ENCODE measurements around the gene FLT1. TPM values are rescaled to one million over a fixed set of nuclear protein-coding genes. Genes with fewer than 3 reads are reported as not detected.

Gene FLT1
- total RNA-seq, 6 experiments from 2014 or later = 80.5 to 118 (median 91.0) TPM

DNA sequence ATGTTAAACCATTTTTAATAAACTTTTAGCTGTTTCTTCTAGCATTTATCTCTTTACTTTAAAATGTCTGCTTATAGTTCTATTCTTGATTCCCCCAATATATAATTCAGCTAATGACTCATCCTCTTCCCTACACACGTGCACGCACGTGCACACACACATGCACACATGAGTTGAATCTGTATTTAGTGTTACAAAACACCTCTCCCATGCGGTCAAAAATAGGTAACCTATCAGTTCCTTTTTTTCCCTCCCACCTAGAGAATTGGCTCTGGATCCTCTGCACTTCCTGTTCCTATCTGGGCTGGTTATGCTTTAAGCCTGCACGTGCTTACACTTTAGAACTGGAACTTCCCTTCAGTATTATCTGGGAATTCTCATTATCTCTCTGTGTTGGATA is 212.5 kb downstream of the FLT1 start:
- H3K9me3 Mint-ChIP-seq = no peaks in the 10 kb centered on the region
- peaks cover 38% of the 10 kb centered on the region for H3K36me3 Mint-ChIP-seq (ENCODE audit: low read depth)
- H3K27me3 Mint-ChIP-seq (ENCODE audit: insufficient read depth) = no peaks in the 10 kb centered on the region
- peaks cover 9% of the 10 kb centered on the region; the same call in 1 of the 2 replicates for H3K4me1 Mint-ChIP-seq (ENCODE audit: low read depth)
- H3K27ac Mint-ChIP-seq = no peak overlapping the region
- TF ChIP-seq, protein P1, sequence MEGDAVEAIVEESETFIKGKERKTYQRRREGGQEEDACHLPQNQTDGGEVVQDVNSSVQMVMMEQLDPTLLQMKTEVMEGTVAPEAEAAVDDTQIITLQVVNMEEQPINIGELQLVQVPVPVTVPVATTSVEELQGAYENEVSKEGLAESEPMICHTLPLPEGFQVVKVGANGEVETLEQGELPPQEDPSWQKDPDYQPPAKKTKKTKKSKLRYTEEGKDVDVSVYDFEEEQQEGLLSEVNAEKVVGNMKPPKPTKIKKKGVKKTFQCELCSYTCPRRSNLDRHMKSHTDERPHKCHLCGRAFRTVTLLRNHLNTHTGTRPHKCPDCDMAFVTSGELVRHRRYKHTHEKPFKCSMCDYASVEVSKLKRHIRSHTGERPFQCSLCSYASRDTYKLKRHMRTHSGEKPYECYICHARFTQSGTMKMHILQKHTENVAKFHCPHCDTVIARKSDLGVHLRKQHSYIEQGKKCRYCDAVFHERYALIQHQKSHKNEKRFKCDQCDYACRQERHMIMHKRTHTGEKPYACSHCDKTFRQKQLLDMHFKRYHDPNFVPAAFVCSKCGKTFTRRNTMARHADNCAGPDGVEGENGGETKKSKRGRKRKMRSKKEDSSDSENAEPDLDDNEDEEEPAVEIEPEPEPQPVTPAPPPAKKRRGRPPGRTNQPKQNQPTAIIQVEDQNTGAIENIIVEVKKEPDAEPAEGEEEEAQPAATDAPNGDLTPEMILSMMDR (IDR thresholded peaks at IDR 0.05) = no peak
- no peak overlapping the region for H3K4me3 Mint-ChIP-seq
- no peak for DNase-seq

DNA sequence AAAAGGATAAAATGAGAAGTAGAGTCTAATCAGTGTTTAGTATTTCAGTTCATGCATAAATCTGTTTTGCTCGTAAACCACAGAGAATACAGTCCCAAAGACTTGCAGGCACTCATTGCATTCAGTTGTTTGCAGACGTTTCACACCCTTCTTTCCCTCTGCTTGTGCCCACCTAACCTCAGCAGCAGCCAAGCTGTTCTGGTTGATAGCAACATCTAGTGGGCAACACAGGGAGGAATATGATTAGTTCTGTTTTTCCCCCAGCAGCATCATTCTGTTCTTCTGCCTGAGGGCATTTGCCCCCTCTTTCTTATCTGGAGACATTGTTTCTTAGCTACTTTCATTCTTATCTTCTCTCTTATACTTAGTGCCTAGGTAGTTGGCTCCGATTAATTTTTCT is 221.0 kb downstream of the FLT1 start:
- peaks cover 2% of the 10 kb centered on the region; the same call in 1 of the 2 replicates for H3K27me3 Mint-ChIP-seq (ENCODE audit: insufficient read depth)
- TF ChIP-seq, protein P1 (IDR thresholded peaks at IDR 0.05) = no peak
- H3K4me1 Mint-ChIP-seq (ENCODE audit: low read depth) = peaks cover 9% of the 10 kb centered on the region; the same call in 1 of the 2 replicates
- 0 out of 2 replicates have a peak, but pooled peaks cover 7% of the 10 kb centered on the region for H3K36me3 Mint-ChIP-seq (ENCODE audit: low read depth)
- no peak overlapping the region for H3K4me3 Mint-ChIP-seq
- H3K9me3 Mint-ChIP-seq = no peaks in the 10 kb centered on the region
- H3K27ac Mint-ChIP-seq = no peak overlapping the region
- DNase-seq = no peak

DNA sequence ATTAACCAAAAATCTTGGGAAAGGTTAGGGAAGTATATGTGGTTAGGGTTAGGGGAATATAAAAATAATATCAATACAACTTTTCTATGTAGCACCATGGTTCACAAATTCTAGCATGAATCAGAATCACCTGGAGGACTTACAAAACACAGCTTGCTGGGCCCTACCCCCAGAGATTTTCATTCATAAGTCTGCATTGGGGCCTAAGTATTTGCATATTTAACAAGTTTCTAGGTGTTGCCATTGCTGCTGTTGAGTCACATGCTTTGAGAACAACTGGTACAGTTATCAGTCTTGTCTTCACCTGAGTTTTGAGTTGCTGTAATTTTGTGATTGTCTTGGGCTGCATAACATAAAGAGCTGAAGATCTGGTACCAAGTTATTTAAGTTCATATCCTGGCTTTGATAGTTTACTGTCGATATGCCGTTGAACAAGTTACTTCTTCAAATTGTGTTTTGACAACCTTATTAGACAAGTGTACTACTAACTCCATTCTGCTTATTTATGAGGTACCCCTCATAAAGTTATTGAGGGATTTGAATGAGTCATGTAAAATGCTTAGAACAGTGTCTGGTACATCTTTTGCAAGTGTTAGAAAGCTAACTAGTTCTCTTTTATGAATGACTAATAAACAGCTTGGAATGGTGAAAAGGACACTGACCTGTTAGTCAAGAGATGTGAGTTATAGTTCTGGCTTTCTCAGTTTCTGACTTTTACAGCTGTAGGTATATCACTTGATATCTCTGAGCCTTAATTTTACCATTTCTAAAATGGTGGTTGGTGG is 223.7 kb downstream of the FLT1 start:
- no peak overlapping the region for H3K4me3 Mint-ChIP-seq
- peaks cover 15% of the 10 kb centered on the region for H3K36me3 Mint-ChIP-seq (ENCODE audit: low read depth)
- H3K4me1 Mint-ChIP-seq (ENCODE audit: low read depth) = peaks cover 9% of the 10 kb centered on the region; the same call in 1 of the 2 replicates
- no peak overlapping the region; the same call in 1 of the 2 replicates for H3K27ac Mint-ChIP-seq
- peaks cover 1% of the 10 kb centered on the region; the same call in 1 of the 2 replicates for H3K27me3 Mint-ChIP-seq (ENCODE audit: insufficient read depth)
- H3K9me3 Mint-ChIP-seq = no peaks in the 10 kb centered on the region
- TF ChIP-seq, protein P1 (IDR thresholded peaks at IDR 0.05) = no peak
- DNase-seq = no peak

DNA sequence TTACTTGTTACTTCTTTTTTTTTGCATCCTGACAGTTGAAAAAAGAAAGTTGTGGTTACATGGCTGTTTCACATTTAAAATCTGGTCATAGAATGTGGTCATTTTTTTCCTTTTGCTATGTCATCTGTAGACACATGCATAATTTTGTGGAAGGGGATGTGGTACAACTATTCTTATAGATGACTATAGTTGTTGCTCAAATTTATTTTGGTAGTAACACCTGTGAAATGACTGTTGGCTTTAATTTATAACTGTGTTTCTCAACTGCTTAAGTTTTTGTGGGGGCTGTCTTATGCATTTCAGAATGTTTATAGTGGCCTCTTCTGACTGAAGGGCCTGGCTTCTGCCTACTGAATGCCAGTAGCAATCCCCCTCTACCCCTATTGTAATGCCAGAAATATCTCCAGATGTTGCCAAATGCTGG is 226.1 kb downstream of the FLT1 start:
- Mint-ChIP-seq H3K27me3 (ENCODE audit: insufficient read depth) (no peaks in the 10 kb centered on the region), H3K4me1 (ENCODE audit: low read depth) (peaks cover under 1% of the 10 kb centered on the region; the same call in 1 of the 2 replicates), H3K36me3 (ENCODE audit: low read depth) (peaks cover 8% of the 10 kb centered on the region), H3K4me3 (no peak overlapping the region), H3K9me3 (no peaks in the 10 kb centered on the region), H3K27ac (no peak overlapping the region; the same call in 1 of the 2 replicates)
- TF ChIP-seq, protein P1 (IDR thresholded peaks at IDR 0.05) = no peak
- DNase-seq = no peak

DNA sequence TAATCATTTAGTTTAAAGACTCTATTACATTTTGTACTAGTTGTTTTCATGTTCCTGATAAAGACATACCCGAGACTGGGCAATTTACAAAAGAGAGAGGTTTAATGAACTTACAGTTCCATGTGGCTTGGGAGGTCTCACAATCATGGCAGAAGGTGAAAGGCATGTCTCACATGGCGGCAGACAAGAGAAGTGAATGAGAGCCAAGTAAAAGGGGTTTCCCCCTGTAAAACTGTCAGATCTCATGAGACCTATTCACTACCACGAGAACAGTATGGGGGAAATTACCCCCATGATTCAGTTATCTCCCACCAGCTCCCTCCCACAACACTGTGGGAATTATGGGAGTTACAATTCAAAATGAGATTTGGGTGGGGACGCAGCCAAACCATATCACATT is 227.4 kb downstream of the FLT1 start:
- no peak overlapping the region for H3K27ac Mint-ChIP-seq
- H3K4me1 Mint-ChIP-seq (ENCODE audit: low read depth) = no peaks in the 10 kb centered on the region
- H3K4me3 Mint-ChIP-seq = no peak overlapping the region
- no peak for DNase-seq
- peaks cover 15% of the 10 kb centered on the region for H3K36me3 Mint-ChIP-seq (ENCODE audit: low read depth)
- TF ChIP-seq, protein P1 (IDR thresholded peaks at IDR 0.05) = no peak
- H3K27me3 Mint-ChIP-seq (ENCODE audit: insufficient read depth) = no peaks in the 10 kb centered on the region
- no peaks in the 10 kb centered on the region for H3K9me3 Mint-ChIP-seq
